PC-3 (cell line): ENCODE measurements around the gene NDUFS2. TPM values are rescaled to one million over a fixed set of nuclear protein-coding genes. Genes with fewer than 3 reads are reported as not detected.

Experiments
- ATAC-seq: fragments of 200-7000 bp; cut with Tn5 transposase; 2 replicates; pipeline ENCODE4 v1.9.1; 2020; ENCODE audit warnings: mild to moderate bottlenecking, moderate library complexity
- BruUV-seq: library from RNA; stranded (reverse); fragments of 400-500 nt; replicated peaks from 2 replicates; lab custom pipeline; 2021; lab: Mats Ljungman, UMichigan
- CTCF ChIA-PET: fragments of 300-600 bp; sonication (Branson Sonifier 250); formaldehyde crosslinking; loops from one replicate; lab custom pipeline; 2022; ENCODE audit warnings: antibody characterized with exemption; lab: Charles Lee
- POLR2A ChIA-PET: fragments of 300-600 bp; sonication (Branson Sonifier 250); formaldehyde crosslinking; loops from one replicate; lab custom pipeline; 2022; ENCODE audit warnings: antibody characterized with exemption; ENCODE audit not compliant: unreplicated experiment; lab: Charles Lee
- DNase-seq: peaks from one replicate; pipeline ENCODE4 v3.0.0-alpha.2; 2015
- H2AFZ ChIP-seq: fragments of 300-600 bp; sonication (generic); 2 replicates; pipeline ENCODE4 v1.6.0; 2016; ENCODE audit warnings: antibody characterized with exemption, low read length
- H3F3A ChIP-seq: fragments of 300-600 bp; sonication (generic); one replicate; pipeline ENCODE4 v1.6.0; 2017; ENCODE audit warnings: antibody characterized with exemption, low read length, control low read depth, mild to moderate bottlenecking; ENCODE audit not compliant: unreplicated experiment
- H3K27ac ChIP-seq: fragments of 300-600 bp; sonication (generic); 2 replicates; pipeline ENCODE4 v1.5.1; 2016; ENCODE audit warnings: mild to moderate bottlenecking, low read length
- H3K27me3 ChIP-seq: fragments of 300-600 bp; sonication (generic); 2 replicates; pipeline ENCODE4 v1.6.1; 2016; ENCODE audit warnings: low read length, mixed read lengths
- H3K36me3 ChIP-seq: fragments of 300-600 bp; sonication (generic); 2 replicates; pipeline ENCODE4 v1.6.1; 2016; ENCODE audit warnings: low read depth, mixed run types, low read length, mixed read lengths
- H3K4me1 ChIP-seq: fragments of 300-600 bp; sonication (generic); 2 replicates; pipeline ENCODE4 v1.5.1; 2016; ENCODE audit warnings: low read length; ENCODE audit not compliant: insufficient read depth
- H3K4me2 ChIP-seq: fragments of 300-600 bp; sonication (generic); 2 replicates; pipeline ENCODE4 v1.6.0; 2016; ENCODE audit warnings: low read length
- H3K4me3 ChIP-seq: fragments of 300-600 bp; sonication (generic); 2 replicates; pipeline ENCODE4 v1.5.1; 2016; ENCODE audit warnings: mild to moderate bottlenecking, low read length, mixed read lengths
- H3K79me2 ChIP-seq: fragments of 300-600 bp; sonication (generic); 2 replicates; pipeline ENCODE4 v1.6.1; 2017; ENCODE audit warnings: low read length, mixed read lengths
- H3K9ac ChIP-seq: fragments of 300-600 bp; sonication (generic); 2 replicates; pipeline ENCODE4 v1.6.0; 2016; ENCODE audit warnings: mild to moderate bottlenecking, low read length
- H3K9me2 ChIP-seq: fragments of 300-600 bp; sonication (generic); replicated peaks from 2 replicates; pipeline ENCODE4 v1.6.1; 2016; ENCODE audit warnings: mixed run types, low read length, mixed read lengths
- H3K9me3 ChIP-seq: fragments of 300-600 bp; sonication (generic); 2 replicates; pipeline ENCODE4 v1.6.1; 2016; ENCODE audit warnings: low read length, mixed read lengths
- H4K20me1 ChIP-seq: fragments of 300-600 bp; sonication (generic); 2 replicates; pipeline ENCODE4 v1.6.1; 2016; ENCODE audit warnings: low read length, mixed read lengths
- CTCF ChIP-seq: fragments of 300-600 bp; sonication (generic); conservative IDR thresholded peaks from 2 replicates; pipeline ENCODE4 v1.5.1; 2017; ENCODE audit warnings: antibody characterized with exemption, low read depth, mild to moderate bottlenecking, low read length
- EZH2 ChIP-seq: fragments of 300-600 bp; sonication (generic); IDR thresholded peaks from one replicate; pipeline ENCODE4 v1.6.1; 2017; ENCODE audit warnings: antibody characterized with exemption, mild to moderate bottlenecking, low read length; ENCODE audit not compliant: unreplicated experiment
- EZH2phosphoT487 ChIP-seq: fragments of 300-600 bp; sonication (generic); IDR thresholded peaks from 2 replicates; pipeline ENCODE4 v1.6.1; 2018; ENCODE audit warnings: mild to moderate bottlenecking, antibody characterized with exemption, low read length, borderline replicate concordance
- intact Hi-C: fragments of 100-400 bp; cut with micrococcal nuclease; formaldehyde crosslinking; loops from 2 replicates; pipeline ENCODE4 v1.9.0; 2023
- total RNA-seq: library from RNA; depleted of rRNA; stranded (reverse); fragments of >200 nt; gene quantifications from 2 replicates; pipeline ENCODE4 v1.2.3, GENCODE V29; 2014

The NDUFS2 gene
- total RNA-seq, 1 experiment from 2014 or later: 168 TPM

GRCh38 chr1:161176468-161177111, 25.6 kb upstream of the NDUFS2 start:
- peak overlapping the region; percentile 94 for H3K4me2 ChIP-seq
- CTCF ChIA-PET: interaction anchor here (1.3 kb wide), 1 partner anchor 11 kb away, joined by 5 read pairs; the partner anchor contains the start of gene PPOX
- no TSS peak for BruUV-seq
- H3K4me3 ChIP-seq: peak overlapping the region; percentile 87
- POLR2A ChIA-PET: interaction anchor here (0.7 kb wide), 1 partner anchor 14 kb away, joined by 3 read pairs; no protein-coding TSS in a partner anchor
- no peak for DNase-seq
- peak overlapping the region; percentile 80 for H3K9ac ChIP-seq
- peaks cover 19% of the 10 kb centered on the region for H3K79me2 ChIP-seq
- intact Hi-C loops: no loop called here
- peak; percentile 41 for ATAC-seq
- H3K27ac ChIP-seq: no peak overlapping the region; the same call in 1 of the 2 replicates
- H2AFZ ChIP-seq: peak overlapping the region; percentile 89
- H3F3A ChIP-seq: no peaks in the 10 kb centered on the region
- no peaks in the 10 kb centered on the region for H3K9me2 ChIP-seq
- H3K27me3 ChIP-seq: no peaks in the 10 kb centered on the region
- H4K20me1 ChIP-seq: no peaks in the 10 kb centered on the region
- H3K36me3 ChIP-seq: peaks cover 34% of the 10 kb centered on the region; the same call in 1 of the 2 replicates
- TF ChIP-seq EZH2 (no peak), EZH2phosphoT487 (no peak), CTCF (no peak)
- no peaks in the 10 kb centered on the region for H3K9me3 ChIP-seq
- H3K4me1 ChIP-seq: peaks cover 18% of the 10 kb centered on the region

GRCh38 chr1:161177112-161177935, 24.8 kb upstream of the NDUFS2 start, which contains the start of gene B4GALT3:
B4GALT3 (minus strand) TSS chr1:161177507; CDS start chr1:161176060, 1,447 bp downstream.
- ChIA-PET CTCF (interaction anchor here (1.3 kb wide), 1 partner anchor 11 kb away, joined by 5 read pairs; the partner anchor contains the start of gene PPOX), POLR2A (interaction anchor here (0.7 kb wide), 1 partner anchor 14 kb away, joined by 3 read pairs; no protein-coding TSS in a partner anchor)
- H3K9me3 ChIP-seq: no peaks in the 10 kb centered on the region
- no peaks in the 10 kb centered on the region for H3K27me3 ChIP-seq
- H3K27ac ChIP-seq: peak within 1 kb of the TSS; percentile 27
- H3K36me3 ChIP-seq: peaks cover 27% of the 10 kb centered on the region; the same call in 1 of the 2 replicates
- intact Hi-C loops: no loop called here
- BruUV-seq: TSS peak; percentile 95
- peak within 1 kb of the TSS; percentile 94 for H3K4me2 ChIP-seq
- H3K4me1 ChIP-seq: peaks cover 25% of the 10 kb centered on the region
- ATAC-seq (peak; percentile 86), DNase-seq (peak; percentile 82)
- H2AFZ ChIP-seq: peak within 1 kb of the TSS; percentile 89
- H4K20me1 ChIP-seq: no peaks in the 10 kb centered on the region
- no peaks in the 10 kb centered on the region for H3F3A ChIP-seq
- peaks cover 19% of the 10 kb centered on the region for H3K79me2 ChIP-seq
- H3K9ac ChIP-seq: peak within 1 kb of the TSS; percentile 80
- peak within 1 kb of the TSS; percentile 87 for H3K4me3 ChIP-seq
- TF ChIP-seq EZH2phosphoT487: no peak
- TF ChIP-seq CTCF: no peak
- TF ChIP-seq EZH2: no peak
- H3K9me2 ChIP-seq: no peaks in the 10 kb centered on the region
